Pons (tissue), 1 donor: ENCODE measurements around the gene PLCG1.
"Not testable (repeated sequence)": the region's sequence is repeated elsewhere in the genome, so short reads cannot be mapped to it uniquely, and the experiment has no call there.

Experiments
- DNase-seq: peaks from one replicate; pipeline ENCODE4 v3.0.0-alpha.2; 2016; ENCODE audit warnings: low spot score

PLCG1 gene

DNA sequence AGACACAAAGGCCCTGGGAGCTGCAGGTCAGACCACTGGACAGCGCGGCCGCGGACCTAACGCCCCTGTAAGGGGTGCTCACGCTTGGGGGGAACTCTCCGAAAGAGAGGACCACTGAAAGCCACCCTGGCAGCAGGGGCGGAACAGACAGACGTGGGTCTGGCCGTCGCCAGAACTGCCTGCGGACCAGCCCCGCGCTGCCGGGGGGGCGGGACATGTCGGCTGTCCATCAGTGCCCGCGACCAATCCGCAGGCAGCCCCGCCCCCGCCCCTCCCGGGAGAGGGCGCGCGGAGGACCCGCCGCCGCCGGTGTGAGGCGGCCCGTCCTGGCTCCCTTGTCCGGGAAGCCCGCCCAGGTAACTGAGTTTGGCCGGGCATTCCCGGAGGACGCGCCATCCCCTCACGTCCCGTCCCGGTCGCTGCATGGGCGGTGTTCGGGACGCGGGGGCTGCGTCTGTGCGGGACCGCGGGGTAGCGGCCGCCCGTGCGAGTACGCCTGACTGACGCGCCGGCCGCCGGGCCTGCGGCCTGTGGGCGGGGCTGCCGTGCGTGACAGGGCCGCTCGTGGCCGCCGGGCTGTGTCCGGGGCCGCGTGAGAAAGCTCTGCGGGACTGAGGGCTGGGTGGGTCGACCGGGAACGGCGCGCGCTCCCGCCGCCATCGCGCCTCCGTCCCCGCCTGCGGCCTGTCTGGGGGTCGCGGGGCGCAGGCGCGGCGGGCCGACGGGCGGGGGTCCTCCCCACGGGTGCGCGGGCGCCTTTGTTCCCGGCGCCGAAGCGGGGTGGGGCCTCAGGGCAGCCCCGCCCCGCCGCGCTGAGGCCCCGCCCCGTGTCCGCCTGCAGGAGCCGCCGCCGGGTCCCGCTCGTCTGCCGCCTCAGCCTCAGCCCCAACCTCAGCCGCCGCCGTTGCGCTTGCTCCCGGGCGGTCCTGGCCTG lies at the start of gene PLCG1:
Gene PLCG1, plus strand, starts transcription at position 864 of the 934 bp plus-strand sequence. CDS start 99 bp downstream, outside the sequence.
- DNase-seq = peak; percentile 84

DNA sequence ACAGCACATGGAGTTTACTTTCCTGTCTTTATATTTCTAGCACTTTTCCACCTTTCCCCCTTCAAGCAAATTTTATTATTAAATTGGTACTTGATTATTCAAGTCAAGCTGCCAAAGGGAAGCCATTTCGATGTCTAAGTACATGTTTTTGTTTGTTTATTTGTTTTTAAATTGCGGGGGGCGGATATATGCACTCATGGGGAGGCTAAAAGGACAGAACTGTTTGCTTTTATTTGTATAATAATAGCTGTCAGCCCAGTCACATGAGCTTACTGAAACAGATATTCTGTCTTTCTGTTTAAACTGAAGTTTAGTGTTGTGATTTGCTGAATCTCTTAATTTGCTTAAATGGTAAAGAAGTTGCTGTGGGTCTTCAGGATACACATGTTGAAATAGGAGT lies 49.6 kb upstream of the PLCG1 start:
- DNase-seq = no peak

DNA sequence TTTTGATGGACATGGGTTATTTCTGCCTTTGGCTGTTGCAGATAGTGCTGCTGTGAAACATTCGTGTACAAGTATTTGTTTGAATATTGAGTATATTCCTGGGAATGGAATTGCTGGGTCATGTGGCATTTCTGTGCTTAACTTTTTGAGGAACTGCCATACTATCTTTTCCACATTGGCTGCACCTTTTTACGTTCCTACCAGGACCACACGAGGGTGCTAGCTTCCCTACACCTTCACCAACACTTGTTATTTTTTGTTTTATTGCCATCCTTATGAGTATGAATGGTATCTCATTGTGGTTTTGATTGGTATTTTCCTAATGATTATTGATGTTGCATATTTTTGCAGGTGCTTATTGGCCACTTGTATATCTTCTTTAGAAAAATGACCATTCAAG lies 47.8 kb upstream of the PLCG1 start:
- DNase-seq = no peak

GRCh38 chr20:41091927-41092326 lies 45.4 kb upstream of the PLCG1 start:
- no peak for DNase-seq

DNA sequence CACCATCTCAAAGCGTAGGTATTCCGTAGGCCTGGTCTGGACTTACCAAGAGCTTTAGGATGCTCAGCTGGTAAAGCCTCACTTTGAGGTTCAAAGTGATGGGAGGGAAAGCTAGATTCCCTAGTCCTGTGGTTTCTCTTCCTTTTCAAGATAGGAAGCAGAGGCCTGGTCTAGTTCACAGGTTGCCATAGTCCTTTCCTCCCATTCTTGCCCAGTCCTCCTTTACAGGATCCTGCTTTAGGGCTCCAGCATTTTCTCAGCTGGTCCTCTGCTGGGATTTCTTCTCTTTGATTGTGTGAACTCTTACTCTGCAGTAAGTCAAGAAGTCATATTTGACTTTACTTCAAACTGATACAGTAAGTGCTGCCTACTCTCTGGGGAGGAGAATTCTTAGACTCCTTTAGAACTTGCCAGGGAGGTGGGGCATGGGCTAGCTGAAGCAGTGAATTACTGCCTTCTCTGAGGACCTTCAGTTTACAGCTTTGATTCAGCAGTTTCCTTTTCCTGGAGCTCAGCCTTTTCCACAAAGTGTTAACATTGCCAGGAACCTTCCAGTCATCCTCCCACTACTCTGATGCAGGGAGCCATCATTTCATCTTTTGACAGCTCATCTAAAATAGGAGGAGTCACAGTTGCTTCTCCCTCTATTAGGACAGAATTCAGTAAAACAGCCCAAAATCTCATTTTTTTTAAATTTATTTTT lies 42.8 kb upstream of the PLCG1 start:
- no peak for DNase-seq

- DNase-seq = peak; percentile 64
These were observed 42.0 kb upstream of the PLCG1 start for GRCh38 chr20:41095110-41095969.

DNA sequence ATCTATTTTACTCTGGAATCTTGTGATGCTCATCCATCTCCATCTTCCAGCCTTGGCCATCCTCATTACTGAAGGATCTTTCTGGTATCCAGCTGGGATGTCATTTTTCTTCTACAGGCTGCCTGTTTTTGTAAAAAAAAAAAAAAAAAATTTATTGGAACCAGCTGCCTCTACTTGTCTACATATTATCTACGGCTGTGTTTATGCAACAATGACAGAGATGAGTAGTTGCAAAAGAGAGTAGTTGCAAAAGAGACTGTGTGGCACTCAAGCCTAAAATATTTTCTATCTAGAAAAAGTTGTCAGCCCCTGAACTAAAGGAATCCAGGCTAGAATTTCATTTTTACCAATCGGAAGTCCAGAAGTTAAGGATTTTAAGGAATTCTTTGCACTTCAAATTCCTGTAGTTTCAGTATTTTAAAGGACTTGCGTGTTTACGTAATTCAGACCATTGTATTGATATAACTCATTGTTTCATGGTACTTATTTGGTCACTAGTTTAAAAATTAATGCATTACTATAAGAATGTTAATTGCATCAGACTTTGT lies 38.6 kb upstream of the PLCG1 start:
- no peak for DNase-seq

GRCh38 chr20:41100001-41100480 lies 37.3 kb upstream of the PLCG1 start:
- no peak for DNase-seq

DNA sequence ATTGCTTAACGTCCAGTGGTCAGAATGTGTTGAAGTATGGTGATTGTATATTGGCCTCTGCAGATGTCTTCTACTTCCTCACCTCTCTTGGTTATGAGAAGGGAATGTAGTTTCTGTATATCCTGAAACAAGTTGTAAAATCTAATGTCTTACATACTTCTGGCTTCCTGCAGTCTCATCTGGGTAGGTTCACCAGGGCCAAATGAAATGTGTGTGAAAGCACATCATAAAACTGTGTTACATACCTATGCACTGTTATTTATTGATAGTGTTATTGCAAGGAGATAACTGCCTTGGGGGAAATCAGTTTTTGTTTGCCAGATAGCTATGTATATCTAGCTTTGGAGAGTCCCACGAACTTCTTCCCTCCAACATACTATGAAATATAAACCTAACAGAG lies 35.7 kb upstream of the PLCG1 start:
- DNase-seq = no peak

DNA sequence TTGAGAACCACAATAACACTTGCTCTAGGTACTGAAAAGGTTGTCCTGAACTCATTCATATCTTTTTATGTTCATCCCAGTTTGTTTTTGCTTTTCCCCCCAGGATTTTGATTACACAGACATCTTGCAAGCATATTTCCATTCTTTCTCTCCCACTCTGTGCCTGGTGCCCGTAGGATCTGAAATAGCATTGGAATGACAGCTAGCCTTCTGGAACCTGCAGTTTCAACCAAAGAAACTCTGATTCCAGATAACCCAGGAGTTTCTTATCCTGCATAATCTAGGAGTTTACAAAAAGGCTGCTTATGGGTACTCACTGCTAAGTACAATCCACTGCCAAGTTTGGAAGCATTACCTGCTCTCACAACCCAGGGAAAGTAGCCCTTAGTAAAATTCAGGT lies 28.8 kb upstream of the PLCG1 start:
- DNase-seq = no peak

DNA sequence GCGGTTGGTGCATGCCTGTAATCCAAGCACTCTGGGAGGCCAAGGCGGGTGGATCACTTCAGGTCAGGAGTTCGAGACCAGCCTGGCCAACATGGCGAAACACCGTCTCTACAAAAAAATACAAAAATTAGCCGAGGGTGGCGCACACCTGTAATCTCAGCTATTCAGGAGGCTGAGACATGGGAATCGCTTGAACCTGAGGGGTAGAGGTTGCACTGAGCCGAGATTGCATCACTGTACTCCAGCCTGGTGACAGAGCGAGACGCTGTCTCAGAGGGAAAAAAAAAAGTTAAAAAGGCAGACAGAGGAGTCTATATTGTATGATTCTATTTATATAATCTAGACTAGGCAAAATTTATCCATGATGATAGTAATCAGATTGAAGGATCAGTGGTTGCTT lies 27.3 kb upstream of the PLCG1 start:
- DNase-seq = no peak

DNA sequence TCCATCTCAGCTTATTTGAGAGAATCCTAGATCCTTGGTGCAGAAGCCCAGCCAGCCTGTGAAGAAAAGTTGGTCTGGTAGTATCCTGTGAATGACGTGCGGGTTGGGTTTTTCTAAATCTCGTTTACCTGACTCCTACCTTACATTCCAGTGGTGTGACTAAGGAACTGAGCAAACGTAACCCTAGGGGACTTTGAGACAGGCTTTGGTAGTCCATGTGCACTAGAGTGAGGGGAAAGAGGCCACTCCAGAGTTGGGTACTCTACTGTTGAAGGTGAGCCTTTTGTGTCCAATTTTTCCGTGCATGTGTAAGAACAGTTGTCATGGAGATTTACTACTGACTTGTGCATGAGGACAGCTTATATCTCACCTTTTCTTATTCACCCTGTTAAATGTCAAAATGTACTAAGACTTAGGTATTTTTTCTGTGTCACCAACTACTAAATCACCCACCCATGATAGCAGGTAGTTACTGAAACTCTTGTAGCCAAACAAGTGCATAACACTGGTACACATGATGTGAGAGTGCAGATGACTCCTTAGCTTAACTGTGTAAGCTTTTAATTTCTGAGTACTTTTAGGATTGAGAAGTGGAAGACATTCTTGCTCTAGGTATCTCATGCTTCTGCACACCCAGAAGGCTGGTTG lies 26.3 kb upstream of the PLCG1 start:
- DNase-seq = no peak

DNA sequence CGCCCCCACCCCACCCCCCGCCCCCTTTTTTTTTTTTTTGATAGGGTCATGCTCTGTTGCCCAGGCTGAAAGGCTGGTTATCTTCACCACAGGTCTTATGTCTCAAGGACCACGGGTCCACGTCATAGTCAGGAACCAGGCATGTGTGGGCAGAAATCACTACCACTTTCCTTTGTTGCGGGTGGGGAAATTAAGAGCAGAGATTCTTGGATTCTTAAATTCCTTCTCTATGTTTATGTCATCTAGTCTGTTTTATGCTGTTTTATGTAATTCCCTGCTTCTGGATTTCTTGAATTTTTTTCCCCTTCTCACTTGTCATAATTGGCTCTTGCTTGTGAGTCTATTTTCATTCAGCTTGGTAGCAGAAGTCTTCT lies 25.8 kb upstream of the PLCG1 start:
- no peak for DNase-seq

GRCh38 chr20:41116282-41116956 lies 20.9 kb upstream of the PLCG1 start:
- DNase-seq = no peak

GRCh38 chr20:41118159-41118558 lies 19.2 kb upstream of the PLCG1 start:
- DNase-seq = not testable (repeated sequence)

GRCh38 chr20:41118632-41119031 lies 18.7 kb upstream of the PLCG1 start:
- no peak for DNase-seq

- DNase-seq = peak; percentile 94
These were observed 17.5 kb upstream of the PLCG1 start for GRCh38 chr20:41119614-41120561.

- DNase-seq = no peak
These were observed 15.9 kb upstream of the PLCG1 start for GRCh38 chr20:41121399-41121798.

GRCh38 chr20:41123631-41124030 lies 13.7 kb upstream of the PLCG1 start:
- no peak for DNase-seq
